Measurements from ENCODE around the gene UROC1. TPM values are rescaled to one million over a fixed set of nuclear protein-coding genes. Genes with fewer than 3 reads are reported as not detected.
A peak's percentile ranks its signal among the peaks of the same experiment; 100 is the strongest.

Gene UROC1
- total and polyA plus RNA-seq, 9 of the 15 experiments (the other 6 are each of a cell fraction or from before 2014, with no cell fraction given): not detected

GRCh38 chr3:126477061-126477380 is 40.6 kb downstream of the UROC1 start:
- Histone ChIP-seq H4K20me1 (replicated peaks; ENCODE audit: control insufficient read depth, insufficient read depth, low read length) (peaks cover 8% of the 10 kb centered on the region), H3K27me3 (ENCODE audit: control insufficient read depth in 2 of 2, insufficient read depth in 2 of 2, low read length in 2 of 2) (peaks cover 0 to 4% of the 10 kb centered on the region in 2 experiments; a peak in 1 of 5 replicates), H3K4me1 (replicated peaks in 1 of 2; ENCODE audit: control insufficient read depth in 2 of 2, insufficient read depth in 2 of 2, low read length in 2 of 2) (peaks cover 24% of the 10 kb centered on the region in 2 experiments; a peak in 4 of 5 replicates), H3K9me3 (replicated peaks; ENCODE audit: control insufficient read depth, insufficient read depth, low read depth, low read length) (no peaks in the 10 kb centered on the region), H2AFZ (ENCODE audit: low read depth, low read length) (no peak overlapping the region), H3K9me1 (ENCODE audit: control insufficient read depth, insufficient read depth, low read length) (no peaks in the 10 kb centered on the region), H3K27ac (ENCODE audit: extremely low read depth, low read depth, low read length) (no peak overlapping the region), H3K4me3 (no peak overlapping the region), H3K4me2 (ENCODE audit: insufficient read depth, low read length) (no peak overlapping the region), H3K79me2 (ENCODE audit: control insufficient read depth, insufficient read depth, low read length) (peaks cover 29% of the 10 kb centered on the region), H3K9ac (ENCODE audit: insufficient read depth in 1 of 2, low read depth in 2 of 2, low read length in 2 of 2) (no peak overlapping the region), H3K36me3 (ENCODE audit: control insufficient read depth, insufficient read depth, low read length) (peaks cover 2% of the 10 kb centered on the region; the same call in 1 of the 3 replicates)
- in situ Hi-C loops (cut with MboI): no loop called here
- intact Hi-C loops (cut with micrococcal nuclease): loop anchor here (2.0 kb wide), 1 partner anchor 64 kb away; no protein-coding TSS in a partner anchor
- ATAC-seq: no peak
- WGBS (ENCODE audit: insufficient coverage, low coverage, missing lambda C conversion rate): 96% methylated on average over 3 of the region's 4 CpGs
- peak in 1 of 4 experiments; percentile 19 for DNase-seq (ENCODE audit: extremely low read depth in 1 of 4, low spot score in 3 of 4)
- BruUV-seq (replicated peaks): no TSS peak
- ChIA-PET POLR2A (no interaction called here), CTCF (ENCODE audit: low intra/inter-chr PET ratio) (no interaction called here)
- no peak for FAIRE-seq
- no peak for TF ChIP-seq CXXC5 (CRISPR knock-in tag; IDR thresholded peaks at IDR 0.05)
- TF ChIP-seq, protein P1, sequence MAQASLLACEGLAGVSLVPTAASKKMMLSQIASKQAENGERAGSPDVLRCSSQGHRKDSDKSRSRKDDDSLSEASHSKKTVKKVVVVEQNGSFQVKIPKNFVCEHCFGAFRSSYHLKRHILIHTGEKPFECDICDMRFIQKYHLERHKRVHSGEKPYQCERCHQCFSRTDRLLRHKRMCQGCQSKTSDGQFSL (CRISPR knock-in tag; IDR thresholded peaks at IDR 0.05): no peak
- TF ChIP-seq, protein P1 (tag; IDR thresholded peaks at IDR 0.05): peak in 1 of 2 experiments; percentile 55; a peak in 1 of 4 replicates
